K562 (cell line): Measurements from ENCODE around the gene OR4D2. TPM values are rescaled to one million over a fixed set of nuclear protein-coding genes. Genes with fewer than 3 reads are reported as not detected.

Experiments used
- ATAC-seq: fragments of 200-7000 bp; cut with Tn5 transposase; 3 replicates; pipeline ENCODE4 v1.9.1; 2020; ENCODE audit warnings: moderate library complexity
- BruUV-seq: library from RNA; stranded (reverse); fragments of 400-500 nt; replicated peaks from 2 replicates; lab custom pipeline; 2021; lab: Mats Ljungman, UMichigan
- CTCF ChIA-PET: fragments of 300-600 bp; formaldehyde crosslinking; extraction: SDS; loops from one replicate; lab custom pipeline; 2021; ENCODE audit warnings: low intra/inter-chr PET ratio; lab: Yijun Ruan, JAX
- POLR2A ChIA-PET: fragments of 300-600, 350-650 bp; sonication (Branson Sonifier 250); formaldehyde crosslinking; extraction: SDS; loops from one replicate; lab custom pipeline; 2021; ENCODE audit warnings: antibody characterized with exemption, inconsistent platforms; lab: Yijun Ruan, JAX
- DNase-seq, 4 experiments: peaks; one replicate each; pipeline versions ENCODE4 v3.0.0 to v3.0.0-alpha.2; 2011 to 2018; ENCODE audit warnings: low spot score in 3 of 4, mixed read lengths in 3 of 4; ENCODE audit errors: extremely low read depth in 1 of 4
- FAIRE-seq: peaks from 2 replicates; lab custom pipeline; 2011; peaks lifted over from hg19 to GRCh38; lab: Jason Lieb, UNC
- H2AFZ ChIP-seq: 2 replicates; pipeline ENCODE4 v1.6.0; 2011; ENCODE audit warnings: low read depth, low read length, control low read depth, inconsistent platforms
- H3K27ac ChIP-seq: fragments of 200-600 bp; 3 replicates; pipeline ENCODE4 v1.8.0; 2011; ENCODE audit warnings: low read depth, mild to moderate bottlenecking, control low read depth, inconsistent platforms, low read length, moderate library complexity, mixed read lengths; ENCODE audit errors: extremely low read depth
- H3K27me3 ChIP-seq, 2 experiments: fragments of 300-600 bp in 1 of 2; 2 replicates in 1 of 2; 3 replicates in 1 of 2; pipeline versions ENCODE4 v1.6.0 to v1.8.0; 2011; ENCODE audit warnings: inconsistent platforms in 2 of 2, low read length in 2 of 2, mild to moderate bottlenecking in 1 of 2, mixed read lengths in 1 of 2, moderate library complexity in 1 of 2; ENCODE audit not compliant: control insufficient read depth in 2 of 2, insufficient read depth in 2 of 2
- H3K36me3 ChIP-seq: fragments of 300-600 bp; 3 replicates; pipeline ENCODE4 v1.8.0; 2011; ENCODE audit warnings: mild to moderate bottlenecking, low read length, inconsistent platforms; ENCODE audit not compliant: control insufficient read depth, insufficient read depth
- H3K4me1 ChIP-seq, 2 experiments: fragments of 200-600 bp in 1 of 2; replicated peaks in 1 of 2; 2 replicates in 1 of 2; 3 replicates in 1 of 2; pipeline versions ENCODE4 v1.5.1 to v1.8.0; 2011; ENCODE audit warnings: inconsistent platforms in 2 of 2, low read length in 2 of 2, mild to moderate bottlenecking in 1 of 2, mixed read lengths in 1 of 2, moderate library complexity in 1 of 2; ENCODE audit not compliant: control insufficient read depth in 2 of 2, insufficient read depth in 2 of 2
- H3K4me2 ChIP-seq: 2 replicates; pipeline ENCODE4 v1.6.1; 2011; ENCODE audit warnings: low read length, control low read depth, inconsistent platforms, mixed read lengths; ENCODE audit not compliant: insufficient read depth
- H3K4me3 ChIP-seq: fragments of 200-600 bp; sonication (generic), shearing (Covaris generic); 2 replicates; pipeline ENCODE4 v1.5.1; 2016; ENCODE audit warnings: control low read depth, inconsistent platforms
- H3K79me2 ChIP-seq: fragments of 200-600 bp; 3 replicates; pipeline ENCODE4 v1.8.0; 2011; ENCODE audit warnings: low read length, inconsistent platforms; ENCODE audit not compliant: control insufficient read depth, insufficient read depth
- H3K9ac ChIP-seq, 2 experiments: 2 replicates each; pipeline versions ENCODE4 v1.6.0 to v1.6.1; 2011; ENCODE audit warnings: low read depth in 2 of 2, low read length in 2 of 2, control low read depth in 1 of 2, inconsistent platforms in 1 of 2, mild to moderate bottlenecking in 1 of 2, mixed read lengths in 1 of 2; ENCODE audit not compliant: insufficient read depth in 1 of 2
- H3K9me1 ChIP-seq: one replicate; pipeline ENCODE4 v1.6.0; 2011; ENCODE audit warnings: inconsistent platforms, mild to moderate bottlenecking, low read length, moderate library complexity; ENCODE audit not compliant: control insufficient read depth, insufficient read depth
- H3K9me3 ChIP-seq: replicated peaks from 2 replicates; pipeline ENCODE4 v1.5.1; 2011; ENCODE audit warnings: low read depth, low read length, inconsistent platforms; ENCODE audit not compliant: control insufficient read depth, insufficient read depth
- H4K20me1 ChIP-seq: replicated peaks from 2 replicates; pipeline ENCODE4 v1.6.1; 2011; ENCODE audit warnings: low read length, inconsistent platforms, mixed read lengths; ENCODE audit not compliant: control insufficient read depth, insufficient read depth
- ARID1B ChIP-seq: fragments of 450-650 bp; IDR thresholded peaks from 2 replicates; pipeline ENCODE4 v1.6.1; 2016; ENCODE audit warnings: antibody characterized with exemption, mild to moderate bottlenecking, inconsistent platforms
- BACH1 ChIP-seq: fragments of 200-800 bp; sonication (Bioruptor generic); IDR thresholded peaks from 2 replicates; pipeline ENCODE4 v1.6.1; 2016; ENCODE audit warnings: missing genetic modification characterization, missing compliant biosample characterization
- CEBPB ChIP-seq: fragments of 450-650 bp; IDR thresholded peaks from 2 replicates; pipeline ENCODE4 v1.6.1; 2016; ENCODE audit warnings: missing genetic modification characterization, missing compliant biosample characterization
- LCOR ChIP-seq: sonication (generic); formaldehyde crosslinking; IDR thresholded peaks from 2 replicates; pipeline ENCODE4 v1.8.0; 2022; ENCODE audit warnings: mild to moderate bottlenecking, missing genetic modification reagents
- NR2C2 ChIP-seq, 2 experiments: fragments of 200-800 bp in 1 of 2; sonication (Bioruptor generic) in 1 of 2; sonication (generic) in 1 of 2; formaldehyde crosslinking in 1 of 2; IDR thresholded peaks; 2 replicates each; pipeline versions ENCODE4 v1.6.1 to v1.8.0; 2016 to 2022; ENCODE audit warnings: mild to moderate bottlenecking in 1 of 2, missing compliant biosample characterization in 1 of 2, missing genetic modification characterization in 1 of 2, missing genetic modification reagents in 1 of 2
- PURB ChIP-seq: sonication (generic); formaldehyde crosslinking; IDR thresholded peaks from 2 replicates; pipeline ENCODE4 v1.9.0; 2021; ENCODE audit warnings: low read depth, mild to moderate bottlenecking, missing genetic modification reagents
- SMARCA4 ChIP-seq: fragments of 450-650 bp; IDR thresholded peaks from 2 replicates; pipeline ENCODE4 v1.6.1; 2016
- SPI1 ChIP-seq: IDR thresholded peaks from 2 replicates; pipeline ENCODE4 v1.6.1; 2011; ENCODE audit warnings: low read depth, low read length, control low read depth, borderline replicate concordance
- SREBF2 ChIP-seq: sonication (generic); formaldehyde crosslinking; IDR thresholded peaks from 2 replicates; pipeline ENCODE4 v1.4.0; 2020; ENCODE audit warnings: mild to moderate bottlenecking, missing genetic modification reagents
- STAT6 ChIP-seq: sonication (generic); formaldehyde crosslinking; IDR thresholded peaks from 2 replicates; pipeline ENCODE4 v1.8.1; 2023; ENCODE audit warnings: mild to moderate bottlenecking, missing genetic modification reagents
- ZNF253 ChIP-seq: fragments of 250-450 bp; sonication (Bioruptor Pico); conservative IDR thresholded peaks from 2 replicates; pipeline ENCODE4 v1.6.1; 2021; ENCODE audit warnings: mild to moderate bottlenecking
- ZNF592 ChIP-seq: fragments of 450-650 bp; IDR thresholded peaks from 2 replicates; pipeline ENCODE4 v1.6.1; 2017; ENCODE audit warnings: antibody characterized with exemption, mild to moderate bottlenecking
- ZNF740 ChIP-seq, 3 experiments: fragments of 200-800 bp in 1 of 3; sonication (Bioruptor generic) in 1 of 3; sonication (generic) in 1 of 3; formaldehyde crosslinking in 1 of 3; IDR thresholded peaks; 2 replicates each; pipeline versions ENCODE4 v1.6.1 to v1.8.0; 2016 to 2022; ENCODE audit warnings: mild to moderate bottlenecking in 2 of 3, missing compliant biosample characterization in 2 of 3, missing genetic modification characterization in 2 of 3, missing genetic modification reagents in 1 of 3
- WGBS: fragments of 100-300 bp; shearing (Covaris generic); methylation state at CpG from one replicate; pipeline ENCODE4 v1.1.6; 2016; ENCODE audit warnings: low coverage, mixed read lengths; ENCODE audit not compliant: insufficient coverage; ENCODE audit errors: missing lambda C conversion rate; 5-methylcytosine and 5-hydroxymethylcytosine counted together
- in situ Hi-C: fragments of 300-500 bp; cut with MboI; formaldehyde crosslinking; loops from 4 replicates; pipeline ENCODE4 v1.15.0; 2018; ENCODE audit warnings: inconsistent platforms, mixed read lengths
- intact Hi-C: fragments of 100-400 bp; cut with micrococcal nuclease; formaldehyde crosslinking; loops from 2 replicates; pipeline ENCODE4 v1.14.2; 2022
- polyA plus RNA-seq, 8 experiments: library from polyadenylated mRNA; depleted of rRNA in 4 of 8; stranded (reverse) in 5 of 8; unstranded in 3 of 8; fragments of >200 nt; fragmentation: Nextera tagmentation in 2 of 8; fragmentation: Illumina TruSeq in 1 of 8; extraction: Ambion mirVana in 2 of 8; extraction: Trizol in 1 of 8; gene quantifications; 2 replicates each; pipeline versions ENCODE4 v1.2.1 to v1.2.3, GENCODE V29; 2011 to 2014; ENCODE audit warnings: inconsistent platforms in 1 of 8, missing spikeins in 1 of 8
- total RNA-seq, 7 experiments: library from RNA; depleted of rRNA in 6 of 7; stranded (reverse); fragments of >200 nt in 6 of 7; fragmentation: Illumina TruSeq in 2 of 7; extraction: Trizol in 2 of 7; gene quantifications; 2 replicates each; pipeline versions ENCODE4 v1.2.1 to v1.2.3, GENCODE V29; 2011 to 2021; ENCODE audit warnings: low replicate concordance in 1 of 7

The OR4D2 gene
- total and polyA plus RNA-seq, 9 of the 15 experiments (the other 6 are each of a cell fraction or from before 2014, with no cell fraction given), result not detected

GRCh38 chr17:58219789-58220183 is 53.0 kb downstream of the OR4D2 start:
- Histone ChIP-seq H2AFZ (peak overlapping the region; percentile 96), H3K9me1 (no peaks in the 10 kb centered on the region), H3K4me1 (peaks cover 12 to 18% of the 10 kb centered on the region in 2 experiments), H3K36me3 (peaks cover 15% of the 10 kb centered on the region; the same call in 2 of the 3 replicates), H3K4me2 (peak overlapping the region; percentile 91), H3K9me3 (no peaks in the 10 kb centered on the region), H3K9ac (peak overlapping the region in 1 of 2 experiments; percentile 85; a peak in 2 of 4 replicates), H3K27ac (peak overlapping the region; percentile 72), H3K79me2 (peaks cover 3% of the 10 kb centered on the region; the same call in 1 of the 3 replicates), H3K4me3 (peak overlapping the region; percentile 67), H4K20me1 (no peaks in the 10 kb centered on the region), H3K27me3 (no peaks in the 10 kb centered on the region)
- intact Hi-C loops, result no loop called here
- peak in 2 of 4 experiments; percentile 12 to 21 for DNase-seq
- 46% methylated on average over 7 of the region's 7 CpGs for whole genome bisulfite sequencing
- BruUV-seq, result no TSS peak
- in situ Hi-C loops, result no loop called here
- peak; percentile 40 for FAIRE-seq
- ChIA-PET CTCF (interaction anchor here (0.6 kb wide), 2 partner anchors 35 to 86 kb away, joined by 3 to 6 read pairs; no protein-coding TSS in a partner anchor), POLR2A (interaction anchor here (0.8 to 1.6 kb wide), 4 partner anchors 9 to 411 kb away, joined by 3 to 4 read pairs (median 4); no protein-coding TSS in a partner anchor)
- ATAC-seq, result no peak
- TF ChIP-seq STAT6 (CRISPR knock-in tag), result no peak
- TF ChIP-seq SPI1, result peak; percentile 37; the same call in 1 of the 2 replicates
- TF ChIP-seq SREBF2, result no peak
- no peak for TF ChIP-seq ARID1B
- TF ChIP-seq ZNF253 (CRISPR knock-in tag), result no peak
- no peak for TF ChIP-seq PURB
- TF ChIP-seq BACH1 (tag), result 0 out of 2 replicates have a peak, but pooled peaks have one; percentile 50
- TF ChIP-seq ZNF592, result 0 out of 2 replicates have a peak, but pooled peaks have one; percentile 39
- 0 out of 2 replicates have a peak, but pooled peaks have one; percentile 6 for TF ChIP-seq LCOR (CRISPR knock-in tag)
- 0 out of 2 replicates have a peak, but pooled peaks have one; percentile 6 for TF ChIP-seq CEBPB (tag)
- TF ChIP-seq NR2C2 (CRISPR knock-in tag; IDR thresholded peaks at IDR 0.05), result no peak
- TF ChIP-seq NR2C2 (tag; IDR thresholded peaks at IDR 0.05), result 0 out of 2 replicates have a peak, but pooled peaks have one; percentile 27
- no peak for TF ChIP-seq ZNF740 (CRISPR knock-in tag; IDR thresholded peaks at IDR 0.05)
- no peak for TF ChIP-seq ZNF740 (tag; IDR thresholded peaks at IDR 0.05)
- 0 out of 2 replicates have a peak, but pooled peaks have one; percentile 10 for TF ChIP-seq SMARCA4
